HUES64 (cell line): Measurements from ENCODE around the gene NT5C2.

ENCODE experiments used
- H3K27ac ChIP-seq: 2 replicates; pipeline ENCODE4 v1.7.0; 2013; ENCODE audit warnings: low read depth, low read length, inconsistent platforms
- H3K27me3 ChIP-seq: 2 replicates; pipeline ENCODE4 v1.6.1; 2013; ENCODE audit warnings: mild to moderate bottlenecking, low read length; ENCODE audit not compliant: insufficient read depth
- H3K36me3 ChIP-seq: 2 replicates; pipeline ENCODE4 v1.6.1; 2013; ENCODE audit warnings: mild to moderate bottlenecking, low read length; ENCODE audit not compliant: insufficient read depth
- H3K4me1 ChIP-seq: 2 replicates; pipeline ENCODE4 v1.6.1; 2013; ENCODE audit warnings: mild to moderate bottlenecking, low read length, moderate library complexity; ENCODE audit not compliant: insufficient read depth
- H3K4me3 ChIP-seq: 2 replicates; pipeline ENCODE4 v1.5.1; 2013; ENCODE audit warnings: mild to moderate bottlenecking, low read length, moderate library complexity
- H3K9ac ChIP-seq: 2 replicates; pipeline ENCODE4 v1.6.1; 2013; ENCODE audit warnings: mild to moderate bottlenecking, low read depth, low read length
- H3K9me3 ChIP-seq: 2 replicates; pipeline ENCODE4 v1.6.1; 2013; ENCODE audit warnings: low read depth, low read length; ENCODE audit not compliant: insufficient read depth
- WGBS: fragments of 150-250, 120-280 bp; methylation state at CpG from one replicate; pipeline ENCODE4 v1.1.7; 2013; ENCODE audit warnings: missing lambda C conversion rate; 5-methylcytosine and 5-hydroxymethylcytosine counted together

The NT5C2 gene

GRCh38 chr10:103120977-103121735 lies 71.9 kb downstream of the NT5C2 start:
- 92% methylated on average over 2 of the region's 2 CpGs for WGBS
- Histone ChIP-seq H3K9ac (no peak overlapping the region), H3K27ac (no peak overlapping the region), H3K4me3 (no peak overlapping the region), H3K36me3 (peaks cover 6% of the 10 kb centered on the region; the same call in 1 of the 2 replicates), H3K4me1 (no peaks in the 10 kb centered on the region), H3K9me3 (no peaks in the 10 kb centered on the region), H3K27me3 (no peaks in the 10 kb centered on the region)

- Histone ChIP-seq H3K9me3 (no peaks in the 10 kb centered on the region), H3K4me1 (no peaks in the 10 kb centered on the region), H3K9ac (no peak overlapping the region), H3K4me3 (no peak overlapping the region), H3K27me3 (no peaks in the 10 kb centered on the region), H3K27ac (no peak overlapping the region), H3K36me3 (peaks cover 6% of the 10 kb centered on the region; the same call in 1 of the 2 replicates)
- 98% methylated on average over 2 of the region's 2 CpGs for WGBS
These were observed 72.5 kb downstream of the NT5C2 start for GRCh38 chr10:103120546-103120945.

- Histone ChIP-seq H3K4me1 (no peaks in the 10 kb centered on the region), H3K36me3 (no peaks in the 10 kb centered on the region), H3K4me3 (no peak overlapping the region), H3K9me3 (no peaks in the 10 kb centered on the region), H3K27me3 (no peaks in the 10 kb centered on the region), H3K27ac (no peak overlapping the region), H3K9ac (no peak overlapping the region)
- WGBS, result 100% methylated on average over 2 of the region's 2 CpGs
These were observed 75.8 kb downstream of the NT5C2 start for GRCh38 chr10:103117247-103117646.

- Histone ChIP-seq H3K9ac (no peak overlapping the region), H3K4me1 (peaks cover 18% of the 10 kb centered on the region)
- 94% methylated on average over 6 of the region's 6 CpGs for WGBS
These were observed 78.2 kb downstream of the NT5C2 start for GRCh38 chr10:103114876-103115275.

GRCh38 chr10:103111918-103112877 lies 80.9 kb downstream of the NT5C2 start:
- no peak overlapping the region for H3K4me3 ChIP-seq
- H3K27me3 ChIP-seq, result no peaks in the 10 kb centered on the region
- no peaks in the 10 kb centered on the region for H3K9me3 ChIP-seq
- no peak overlapping the region for H3K27ac ChIP-seq
- H3K9ac ChIP-seq, result no peak overlapping the region
- 95% methylated on average over 4 of the region's 4 CpGs for WGBS
- no peaks in the 10 kb centered on the region for H3K36me3 ChIP-seq
- H3K4me1 ChIP-seq, result peaks cover 18% of the 10 kb centered on the region

More at GRCh38 chr10:103114876-103115275, 78.2 kb downstream of the NT5C2 start:
- Histone ChIP-seq H3K27me3 (no peaks in the 10 kb centered on the region), H3K36me3 (no peaks in the 10 kb centered on the region), H3K4me3 (no peak overlapping the region), H3K9me3 (no peaks in the 10 kb centered on the region), H3K27ac (no peak overlapping the region)

- Histone ChIP-seq H3K27me3 (no peaks in the 10 kb centered on the region), H3K36me3 (no peaks in the 10 kb centered on the region), H3K4me1 (peaks cover 18% of the 10 kb centered on the region), H3K27ac (no peak overlapping the region), H3K9me3 (no peaks in the 10 kb centered on the region), H3K4me3 (no peak overlapping the region), H3K9ac (no peak overlapping the region)
- WGBS, result 86% methylated on average over 1 of the region's 2 CpGs
These were observed 81.8 kb downstream of the NT5C2 start for GRCh38 chr10:103111031-103111917.

GRCh38 chr10:103110407-103110806 lies 82.7 kb downstream of the NT5C2 start:
- H3K27me3 ChIP-seq, result no peaks in the 10 kb centered on the region
- peaks cover 3% of the 10 kb centered on the region for H3K36me3 ChIP-seq
- H3K9me3 ChIP-seq, result no peaks in the 10 kb centered on the region
- H3K27ac ChIP-seq, result no peak overlapping the region
- peaks cover 18% of the 10 kb centered on the region for H3K4me1 ChIP-seq
- H3K9ac ChIP-seq, result no peak overlapping the region
- no peak overlapping the region for H3K4me3 ChIP-seq

- peaks cover 18% of the 10 kb centered on the region for H3K4me1 ChIP-seq
- H3K27me3 ChIP-seq, result no peaks in the 10 kb centered on the region
- H3K27ac ChIP-seq, result no peak overlapping the region
- no peak overlapping the region for H3K4me3 ChIP-seq
- no peak overlapping the region for H3K9ac ChIP-seq
- no peaks in the 10 kb centered on the region for H3K9me3 ChIP-seq
- 99% methylated on average over 2 of the region's 2 CpGs for WGBS
- peaks cover 9% of the 10 kb centered on the region for H3K36me3 ChIP-seq
These were observed 83.3 kb downstream of the NT5C2 start for GRCh38 chr10:103109821-103110220.

GRCh38 chr10:103106539-103106938 lies 86.5 kb downstream of the NT5C2 start:
- no peak overlapping the region for H3K27ac ChIP-seq
- no peaks in the 10 kb centered on the region for H3K27me3 ChIP-seq
- no peaks in the 10 kb centered on the region for H3K9me3 ChIP-seq
- peaks cover 35% of the 10 kb centered on the region for H3K36me3 ChIP-seq
- no peak overlapping the region for H3K4me3 ChIP-seq
- no peak overlapping the region for H3K9ac ChIP-seq
- H3K4me1 ChIP-seq, result peaks cover 17% of the 10 kb centered on the region

GRCh38 chr10:103105462-103105861 lies 87.6 kb downstream of the NT5C2 start:
- Histone ChIP-seq H3K9ac (no peak overlapping the region), H3K27me3 (no peaks in the 10 kb centered on the region), H3K27ac (no peak overlapping the region), H3K4me1 (peaks cover 6% of the 10 kb centered on the region), H3K9me3 (no peaks in the 10 kb centered on the region), H3K4me3 (no peak overlapping the region), H3K36me3 (peaks cover 45% of the 10 kb centered on the region)
- 100% methylated on average over 1 of the region's 1 CpG for WGBS
